RWPE2 (cell line): ENCODE data around the gene ZFP69.

Source experiments
- ATAC-seq: fragments of 200-7000 bp; cut with Tn5 transposase; 3 replicates; pipeline ENCODE4 v1.9.1; 2021; ENCODE audit warnings: low read depth
- DNase-seq: peaks from one replicate; pipeline ENCODE4 v3.0.0-alpha.2; 2020; ENCODE audit warnings: low spot score
- H3K27ac ChIP-seq: fragments of 450-650 bp; 2 replicates; pipeline ENCODE4 v1.5.1; 2017; ENCODE audit warnings: mild to moderate bottlenecking; ENCODE audit not compliant: poor library complexity, severe bottlenecking
- H3K27me3 ChIP-seq: fragments of 250-450 bp; sonication (Bioruptor Pico); 2 replicates; pipeline ENCODE4 v1.5.1; 2021; ENCODE audit warnings: mild to moderate bottlenecking, moderate library complexity; ENCODE audit not compliant: insufficient read depth, poor library complexity, severe bottlenecking
- H3K36me3 ChIP-seq: fragments of 250-450 bp; sonication (Bioruptor Pico); 2 replicates; pipeline ENCODE4 v1.5.1; 2020; ENCODE audit warnings: low read depth, mild to moderate bottlenecking, moderate library complexity
- H3K4me1 ChIP-seq: fragments of 250-450 bp; sonication (Bioruptor Pico); 2 replicates; pipeline ENCODE4 v1.5.1; 2021; ENCODE audit warnings: mild to moderate bottlenecking, moderate library complexity; ENCODE audit not compliant: insufficient read depth, poor library complexity, severe bottlenecking
- H3K4me3 ChIP-seq: fragments of 250-450 bp; sonication (Bioruptor Pico); 2 replicates; pipeline ENCODE4 v1.5.1; 2021; ENCODE audit warnings: mild to moderate bottlenecking, moderate library complexity; ENCODE audit not compliant: severe bottlenecking
- H3K9me3 ChIP-seq: fragments of 250-450 bp; sonication (Bioruptor Pico); 2 replicates; pipeline ENCODE4 v1.5.1; 2021; ENCODE audit warnings: mild to moderate bottlenecking, moderate library complexity; ENCODE audit not compliant: severe bottlenecking
- CTCF ChIP-seq: fragments of 450-650 bp; IDR thresholded peaks from one replicate; pipeline ENCODE4 v1.5.1; 2017; ENCODE audit warnings: mild to moderate bottlenecking, moderate library complexity; ENCODE audit not compliant: poor library complexity, severe bottlenecking

Gene ZFP69

GRCh38 chr1:40476924-40477677, at the start of gene ZFP69:
TSS of gene ZFP69 (plus strand) at chr1:40477290. CDS start at chr1:40479362, 2,072 bp downstream.
- DNase-seq = peak; percentile 55

GRCh38 chr1:40431385-40431784, 45.7 kb upstream of the ZFP69 start:
- Histone ChIP-seq H3K36me3 (no peaks in the 10 kb centered on the region), H3K4me1 (no peaks in the 10 kb centered on the region), H3K9me3 (no peaks in the 10 kb centered on the region), H3K4me3 (no peak overlapping the region), H3K27ac (no peak overlapping the region), H3K27me3 (no peaks in the 10 kb centered on the region)
- DNase-seq (no peak), ATAC-seq (no peak)
- TF ChIP-seq CTCF = no peak

More at GRCh38 chr1:40476924-40477677, at the start of gene ZFP69:
- no peaks in the 10 kb centered on the region for H3K27me3 ChIP-seq
- no peaks in the 10 kb centered on the region for H3K36me3 ChIP-seq
- peaks cover 15% of the 10 kb centered on the region for H3K9me3 ChIP-seq
- peak; percentile 85 for ATAC-seq
- peak within 1 kb of the TSS; percentile 52 for H3K4me3 ChIP-seq
- no peak within 1 kb of the TSS for H3K27ac ChIP-seq
- no peaks in the 10 kb centered on the region for H3K4me1 ChIP-seq
- TF ChIP-seq CTCF = no peak

GRCh38 chr1:40432644-40433390, 44.3 kb upstream of the ZFP69 start:
- Histone ChIP-seq H3K27me3 (no peaks in the 10 kb centered on the region), H3K4me1 (no peaks in the 10 kb centered on the region), H3K9me3 (no peaks in the 10 kb centered on the region), H3K36me3 (no peaks in the 10 kb centered on the region), H3K4me3 (no peak overlapping the region), H3K27ac (no peak overlapping the region)
- TF ChIP-seq CTCF = no peak
- no peak for DNase-seq
- no peak for ATAC-seq

- DNase-seq (no peak), ATAC-seq (no peak)
- Histone ChIP-seq H3K4me1 (no peaks in the 10 kb centered on the region), H3K36me3 (no peaks in the 10 kb centered on the region), H3K4me3 (no peak overlapping the region), H3K9me3 (no peaks in the 10 kb centered on the region), H3K27me3 (no peaks in the 10 kb centered on the region), H3K27ac (no peak overlapping the region)
- TF ChIP-seq CTCF = no peak
Observed at GRCh38 chr1:40435471-40435870, 41.6 kb upstream of the ZFP69 start.
